GM18873 (cell line): ENCODE data around the gene ZNF117.
"Not testable (repeated sequence)": the region's sequence is repeated elsewhere in the genome, so short reads cannot be mapped to it uniquely, and the experiment has no call there.

Experiments
- ATAC-seq: cut with Tn5 transposase; IDR thresholded peaks from one replicate; pipeline ENCODE4 v1.9.1; 2021; ENCODE audit warnings: mild to moderate bottlenecking, moderate library complexity, moderate number of reproducible peaks; ENCODE audit not compliant: unreplicated experiment, low FRiP score

The ZNF117 gene

DNA sequence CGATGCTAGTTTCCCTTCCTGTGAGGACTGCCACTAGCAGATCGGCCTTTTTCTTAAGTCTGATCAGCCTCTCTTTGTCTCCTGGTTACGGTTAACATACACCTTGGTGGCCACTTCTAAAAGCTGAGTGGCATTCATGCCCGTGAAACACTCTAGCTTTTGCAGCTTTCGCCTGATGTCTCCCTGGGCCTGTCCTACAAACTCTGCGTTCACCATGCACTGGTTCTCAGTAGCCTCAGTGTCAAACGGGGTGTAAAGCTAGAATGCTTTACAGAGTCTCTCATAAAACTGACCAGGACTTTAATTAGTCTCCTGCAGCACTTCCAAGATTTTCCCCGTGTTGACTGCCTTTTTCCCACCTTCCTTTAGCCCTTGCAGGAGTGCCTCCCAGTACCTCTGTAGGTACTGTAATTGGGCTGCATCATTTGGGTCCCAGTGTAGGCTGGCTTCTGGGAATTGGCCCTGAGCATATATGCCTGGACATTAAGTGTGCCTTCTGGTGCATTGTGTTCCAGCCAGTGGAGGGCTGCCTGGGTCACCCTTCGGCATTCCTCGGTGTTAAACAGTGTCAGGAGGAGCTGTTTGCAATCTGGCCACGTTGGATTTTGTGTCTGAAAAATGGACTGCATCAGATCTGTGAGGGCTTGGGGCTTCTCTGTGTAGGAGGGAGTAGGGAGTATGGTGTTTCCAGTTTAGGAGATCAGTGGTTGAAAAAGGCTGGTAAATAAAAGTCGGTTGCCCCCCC, 6.5 kb upstream of the ZNF117 start:
- no peak for ATAC-seq

DNA sequence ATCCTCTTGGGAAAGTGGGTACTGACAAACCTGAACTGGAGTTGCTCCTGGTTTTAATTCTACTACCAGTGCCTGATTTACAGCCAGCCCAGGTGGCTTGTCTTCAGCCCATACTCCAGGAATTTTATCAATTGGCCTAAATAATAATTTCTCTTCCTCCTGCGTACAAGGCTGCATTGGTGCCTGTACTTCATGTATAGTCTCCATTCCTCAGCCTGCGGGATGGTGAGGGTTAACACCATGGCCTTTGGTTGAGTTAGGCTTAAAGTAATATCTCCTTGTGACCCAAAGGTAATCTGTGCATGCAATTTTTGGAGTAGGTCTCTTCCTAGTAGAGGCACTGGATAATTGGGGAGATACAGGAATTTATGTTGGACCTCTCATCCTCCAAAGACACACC, 5.5 kb upstream of the ZNF117 start:
- no peak for ATAC-seq

DNA sequence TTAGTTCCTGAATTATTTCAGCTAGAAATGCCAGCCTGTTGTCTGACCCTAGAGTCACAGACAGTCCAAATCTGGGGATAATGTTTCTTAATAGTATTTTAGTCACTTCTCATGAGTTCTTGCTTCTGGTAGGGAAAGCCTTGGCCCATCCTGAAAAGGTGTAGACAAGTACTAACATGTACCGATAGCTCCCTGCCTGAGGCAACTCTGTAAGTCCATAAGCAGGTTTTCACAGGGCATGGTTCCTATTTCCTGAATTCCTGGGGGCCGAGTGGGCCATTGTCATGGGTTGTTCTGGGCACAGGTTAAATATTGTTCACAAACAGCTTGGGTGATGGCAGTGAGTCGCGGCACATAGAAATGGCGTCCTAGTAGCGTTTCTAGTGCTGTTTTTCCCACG, 3.1 kb upstream of the ZNF117 start:
- ATAC-seq: no peak

DNA sequence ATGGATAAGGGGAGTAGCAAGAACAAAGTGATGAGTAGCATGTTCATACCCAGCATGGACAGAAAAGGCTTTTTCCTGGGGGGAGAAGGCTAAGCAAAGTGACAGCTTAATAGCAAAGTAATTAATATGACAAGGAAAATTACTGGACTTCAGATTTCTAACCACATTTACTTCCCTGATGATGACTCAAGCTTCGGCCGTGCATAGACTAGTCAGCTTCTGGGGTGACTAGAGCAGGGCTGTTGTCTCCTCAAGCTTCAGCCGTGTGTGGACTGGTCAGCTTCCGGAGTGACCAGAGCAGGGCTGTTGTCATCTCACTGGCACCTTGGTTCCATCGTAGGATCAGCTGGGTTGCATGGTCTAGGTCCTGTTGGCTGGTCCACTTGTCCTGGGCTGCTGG, 2.1 kb upstream of the ZNF117 start:
- ATAC-seq: no peak

DNA sequence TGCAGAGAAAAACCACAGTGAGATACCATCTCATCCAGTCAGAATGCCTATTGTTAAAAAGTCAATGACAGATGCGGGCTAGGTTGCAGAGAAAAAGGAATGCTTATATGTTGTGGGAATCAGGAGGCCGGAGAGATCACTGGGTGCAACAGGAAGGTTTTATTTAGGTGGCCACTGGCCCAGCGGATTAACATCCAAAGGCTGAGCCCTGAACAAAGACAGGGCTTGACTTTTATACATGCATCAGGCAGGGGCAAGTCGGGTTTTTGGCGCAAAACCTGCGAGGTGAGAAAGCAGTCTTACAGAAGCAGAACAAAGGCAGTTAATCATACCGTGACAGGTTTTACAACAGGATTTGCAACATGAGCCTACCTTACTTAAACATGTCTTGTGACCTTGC, 620 bp downstream of the ZNF117 start:
- no peak for ATAC-seq

DNA sequence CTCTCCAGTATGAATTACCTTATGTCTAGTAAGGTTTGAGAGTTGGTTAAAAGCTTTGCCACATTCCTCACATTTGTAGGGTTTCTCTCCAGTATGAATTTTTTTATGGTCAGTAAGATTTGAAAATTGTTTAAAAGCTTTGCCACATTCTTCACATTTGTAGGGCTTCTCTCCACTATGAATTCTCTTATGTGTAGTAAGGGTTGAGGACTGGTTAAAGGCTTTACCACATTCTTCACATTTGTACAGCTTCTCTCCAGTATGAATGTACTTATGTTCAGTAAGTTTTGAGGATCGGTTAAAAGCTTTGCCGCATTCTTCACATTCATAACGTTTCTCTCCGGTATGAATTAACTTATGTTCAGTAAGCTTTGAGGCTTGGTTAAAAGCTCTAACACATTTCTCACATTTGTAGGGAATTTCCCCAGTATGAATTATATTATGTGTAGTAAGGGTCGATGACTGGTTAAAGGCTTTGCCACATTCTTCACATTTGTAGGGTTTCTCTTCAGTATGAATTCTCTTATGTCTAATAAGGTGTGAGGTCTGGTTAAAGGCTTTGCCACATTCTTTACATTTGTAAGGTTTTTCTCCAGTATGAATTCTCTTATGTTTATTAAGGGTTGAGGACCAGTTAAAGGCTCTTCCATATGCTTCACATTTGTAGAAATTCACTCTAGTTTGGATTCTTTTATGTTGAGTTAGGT, 12.2 kb downstream of the ZNF117 start:
- ATAC-seq: no peak

DNA sequence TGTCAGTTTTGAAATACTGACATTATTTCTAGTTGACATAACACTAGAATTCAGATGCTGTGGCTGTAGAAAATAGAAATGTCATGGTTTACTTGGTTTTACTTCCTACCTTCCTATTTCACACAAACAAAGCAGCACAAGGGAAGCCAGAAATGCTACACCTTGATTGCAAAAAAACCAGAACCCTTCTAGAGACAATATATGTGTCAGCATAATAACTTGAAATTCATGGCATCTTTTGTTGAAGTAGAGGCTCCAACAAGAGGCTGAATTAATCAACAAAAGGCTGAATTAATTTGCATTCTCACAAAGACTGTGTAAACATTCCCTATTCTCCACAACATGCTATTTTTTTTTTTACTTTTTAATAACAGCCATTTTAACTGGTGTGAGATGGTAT, 25.2 kb downstream of the ZNF117 start:
- ATAC-seq: no peak

DNA sequence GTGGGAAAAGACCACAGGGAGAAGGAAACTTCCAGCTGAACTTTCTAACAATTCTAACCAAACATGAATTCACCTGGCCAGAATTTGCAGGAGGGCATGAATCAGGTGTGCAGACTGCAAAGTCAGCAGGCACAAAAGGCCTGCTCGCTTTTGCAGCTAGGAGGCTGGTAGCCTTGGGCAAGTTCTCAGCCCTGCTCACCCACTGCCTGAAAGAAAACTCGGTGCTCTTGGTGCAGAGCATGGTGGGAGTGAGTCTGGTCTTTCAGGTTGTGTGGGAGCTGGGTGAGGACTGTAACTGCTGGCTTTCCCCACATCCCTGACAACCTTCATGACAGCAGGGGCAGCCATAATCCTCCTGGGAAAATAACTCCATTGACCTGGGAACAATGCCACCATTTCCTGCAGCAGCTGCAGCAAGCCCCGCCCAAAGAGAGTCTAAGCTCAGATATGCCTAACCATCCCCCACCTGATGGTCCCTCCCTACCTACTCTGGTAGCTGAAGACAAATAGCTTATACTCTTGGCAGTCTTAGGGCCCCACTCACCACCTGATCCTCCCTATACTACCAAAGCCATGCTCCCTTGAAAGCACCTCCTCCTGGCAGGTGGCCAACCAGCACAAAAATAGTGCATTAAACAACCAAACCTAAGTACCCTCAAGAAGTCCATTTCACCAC, 31.6 kb downstream of the ZNF117 start:
- no peak for ATAC-seq

DNA sequence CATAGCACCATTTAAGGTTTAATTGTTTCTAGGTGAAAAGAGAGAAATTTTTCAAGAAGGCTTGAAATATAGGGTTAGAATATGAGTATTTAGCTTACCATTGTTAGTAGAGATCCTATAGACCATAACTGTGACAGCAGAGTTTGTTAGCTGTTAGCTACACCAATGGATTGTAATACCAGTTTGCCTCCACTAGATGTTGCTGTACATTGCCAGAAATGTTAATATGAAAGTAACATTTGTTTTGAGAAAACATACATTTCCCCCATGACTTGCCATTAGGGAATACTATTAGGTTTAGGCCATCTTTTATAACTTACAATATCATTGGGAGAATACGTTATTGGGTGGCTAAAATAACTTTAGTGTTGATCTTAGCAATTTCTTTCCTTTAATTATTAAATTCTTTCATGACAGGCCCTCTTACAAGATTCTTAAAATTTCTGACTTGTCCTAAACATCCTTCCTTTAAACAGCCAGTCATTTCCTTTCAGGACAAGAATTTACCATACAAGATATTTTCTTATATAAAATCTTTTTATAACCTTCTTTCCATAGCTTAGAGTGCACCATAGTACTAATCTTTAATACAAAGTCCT, 39.5 kb downstream of the ZNF117 start:
- no peak for ATAC-seq

DNA sequence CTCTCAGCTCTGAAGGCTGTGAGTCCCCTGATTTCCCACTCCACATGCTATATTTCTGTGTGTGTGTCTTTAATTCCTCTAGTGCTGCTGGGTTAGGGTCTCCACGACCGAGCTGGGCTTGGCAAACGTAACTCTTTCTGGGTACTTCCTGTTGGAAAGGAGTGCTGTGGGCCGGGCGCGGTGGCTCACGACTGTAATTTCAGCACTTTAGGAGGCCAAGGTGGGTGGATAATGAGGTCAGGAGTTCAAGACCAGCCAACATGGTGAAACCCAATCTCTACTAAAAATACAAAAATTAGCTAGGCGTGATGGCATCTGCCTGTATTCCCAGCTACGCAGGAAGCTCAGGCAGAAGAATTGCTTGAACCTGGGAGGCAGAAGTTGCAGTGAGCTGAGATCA, 40.2 kb downstream of the ZNF117 start:
- not testable (repeated sequence) for ATAC-seq

DNA sequence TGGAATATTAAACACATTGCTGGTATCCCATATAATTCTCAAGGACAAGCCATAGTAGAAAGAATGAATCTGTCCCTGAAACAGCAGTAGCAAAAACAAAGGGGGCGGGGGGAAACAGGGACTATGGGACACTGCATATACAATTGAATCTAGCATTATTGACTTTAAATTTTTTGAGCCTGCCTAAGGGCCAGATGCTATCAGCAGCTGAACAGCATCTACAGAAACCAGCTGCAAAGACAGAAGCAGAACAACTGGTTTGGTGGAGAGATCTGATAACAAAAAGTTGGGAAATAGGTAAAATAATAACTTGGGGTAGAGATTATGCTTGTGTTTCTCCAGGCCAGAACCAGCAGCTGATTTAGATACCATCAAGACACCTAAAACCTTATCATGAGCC, 42.1 kb downstream of the ZNF117 start:
- ATAC-seq: not testable (repeated sequence)

DNA sequence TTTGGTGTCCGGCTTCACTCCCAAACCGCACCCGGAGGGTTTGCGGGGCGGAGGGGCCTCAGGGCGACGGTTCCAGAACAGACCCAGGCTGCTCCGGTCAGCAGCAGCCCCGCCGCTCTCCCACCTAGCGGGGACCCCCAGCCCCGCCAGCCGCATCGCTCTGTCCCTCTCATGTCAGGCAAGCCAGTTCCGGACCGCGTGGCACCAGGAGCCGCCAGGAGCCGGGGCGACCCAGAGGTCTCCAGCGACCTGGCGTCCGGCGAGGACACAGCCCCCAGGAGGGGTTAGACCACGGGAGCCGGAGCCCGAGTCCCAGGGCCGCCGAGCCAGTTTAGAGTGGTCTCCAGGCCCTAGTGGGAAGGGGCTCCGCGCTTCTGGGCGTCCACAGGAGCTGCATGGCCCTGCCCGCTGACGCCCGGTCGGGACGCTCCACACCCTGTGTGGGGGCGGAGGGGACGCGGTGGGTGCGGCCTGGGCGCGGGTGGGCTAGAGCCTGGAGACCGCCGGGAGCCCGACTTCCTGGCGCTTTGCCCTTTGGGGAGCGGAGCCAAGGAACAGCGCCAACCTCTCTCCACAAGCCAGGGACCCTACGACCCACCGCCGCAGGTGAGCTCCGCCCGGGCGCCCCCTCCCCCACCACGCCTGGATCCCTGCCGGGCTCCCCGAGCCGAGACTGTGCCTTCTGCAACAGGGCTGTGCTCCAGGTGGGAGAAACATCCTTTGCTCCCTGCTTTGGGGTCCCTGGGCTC, 43.4 kb downstream of the ZNF117 start:
- no peak for ATAC-seq

DNA sequence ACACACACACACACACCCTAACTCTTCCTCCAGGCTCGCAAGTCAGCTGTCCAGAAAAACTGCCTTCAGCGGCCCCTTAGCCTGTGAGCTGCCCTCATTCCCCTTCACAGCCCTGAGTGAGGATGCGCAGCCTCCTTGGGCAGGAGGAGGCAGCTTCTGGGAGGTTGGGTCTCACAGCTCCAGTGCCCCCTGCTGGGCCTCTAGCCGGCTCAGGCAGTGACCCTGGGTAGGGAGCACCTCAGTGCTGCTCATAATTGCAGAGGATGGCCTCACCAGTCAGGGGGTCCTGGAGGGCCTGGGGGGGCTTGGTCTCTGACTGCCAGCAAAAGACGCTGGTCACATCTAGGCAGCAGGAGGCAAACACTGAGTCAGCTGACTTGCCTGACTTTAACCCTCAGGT, 44.1 kb downstream of the ZNF117 start:
- ATAC-seq: no peak

DNA sequence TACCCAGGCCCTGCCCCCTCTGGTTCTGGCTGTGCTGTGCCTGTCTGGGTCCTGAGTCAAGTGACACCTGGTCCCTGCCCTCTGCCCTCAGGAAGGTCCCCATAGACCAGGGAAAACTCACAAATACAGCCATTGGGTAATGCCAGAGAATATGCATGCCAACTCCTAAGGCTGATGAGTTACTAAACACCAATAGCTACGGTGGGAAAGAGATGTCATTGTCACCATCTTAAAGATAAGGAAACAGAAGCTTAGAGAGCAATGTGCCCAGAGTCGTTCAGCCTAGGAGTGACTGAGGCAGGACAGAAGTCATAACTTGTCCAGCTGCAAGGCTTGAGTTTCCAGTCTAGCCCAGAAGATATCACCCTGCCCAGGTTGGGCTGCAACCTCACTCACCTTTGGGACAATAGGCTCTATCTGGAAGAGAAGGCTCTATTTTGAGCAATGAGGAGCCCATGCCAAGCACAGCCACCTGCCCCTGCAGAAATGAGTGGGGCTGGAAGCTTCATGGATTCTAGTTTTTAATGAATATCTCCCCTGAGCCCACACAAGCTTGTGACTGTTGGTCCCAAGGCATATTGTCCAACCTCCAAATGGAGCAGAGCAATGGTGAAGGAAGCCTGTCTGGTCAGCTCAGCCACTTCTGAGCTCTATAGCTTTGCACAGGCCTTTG, 45.2 kb downstream of the ZNF117 start:
- no peak for ATAC-seq

DNA sequence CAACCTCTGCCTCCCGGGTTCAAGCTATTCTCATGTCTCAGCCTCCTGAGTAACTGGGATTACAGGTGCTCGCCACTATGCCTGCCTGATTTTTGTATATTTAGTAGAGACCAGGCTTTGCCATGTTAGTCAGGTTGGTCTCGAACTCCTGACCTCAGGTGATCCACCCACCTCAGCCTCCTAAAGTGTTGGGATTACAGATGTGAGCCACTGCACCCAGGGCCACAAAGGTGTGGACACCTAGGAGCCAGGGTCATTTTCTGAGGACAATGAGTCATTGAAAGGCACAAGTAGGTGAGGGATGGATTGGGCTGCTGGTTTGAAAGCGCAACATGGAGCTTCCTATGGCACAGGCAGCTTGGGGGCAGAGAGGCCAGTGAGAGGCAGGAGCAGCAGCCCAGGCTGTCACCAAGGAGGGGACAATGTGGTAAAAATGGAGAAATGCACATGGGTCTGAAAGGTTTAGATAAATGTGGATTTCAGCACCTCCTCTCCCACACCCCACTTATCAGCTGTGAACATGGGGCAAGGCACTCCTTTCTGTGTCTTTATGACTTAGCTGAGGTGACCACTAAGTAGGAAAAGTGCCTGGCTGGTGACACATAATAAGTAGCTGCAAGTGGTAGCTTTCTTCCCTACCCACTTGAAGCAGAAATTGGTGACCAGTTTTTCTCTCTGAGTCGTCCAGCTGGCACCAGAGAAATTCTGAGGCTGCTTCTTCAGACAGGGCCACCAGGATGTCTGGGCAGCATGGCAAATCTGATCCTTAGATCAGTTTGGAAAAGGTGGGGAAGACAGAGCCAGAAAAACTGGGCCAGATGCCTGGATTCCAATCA, 46.0 kb downstream of the ZNF117 start:
- ATAC-seq: not testable (repeated sequence)

DNA sequence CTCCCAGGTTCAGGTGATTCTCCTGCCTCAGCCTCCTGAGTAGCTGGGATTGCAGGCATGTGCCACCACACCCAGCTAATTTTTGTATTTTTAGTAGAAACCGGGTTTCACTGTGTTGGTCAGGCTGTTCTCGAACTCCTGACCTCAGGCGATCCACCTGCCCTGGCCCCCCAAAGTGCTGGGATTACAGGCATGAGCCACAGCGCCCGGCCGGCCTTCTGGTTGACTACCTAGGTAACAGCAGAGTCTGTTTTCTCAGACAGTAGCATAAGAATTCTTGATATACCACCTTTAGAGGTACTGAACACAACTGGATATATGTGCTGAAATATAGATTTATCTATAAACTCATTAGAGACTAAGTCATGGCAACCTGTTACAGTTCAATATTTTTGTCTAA, 50.8 kb downstream of the ZNF117 start:
- not testable (repeated sequence) for ATAC-seq

DNA sequence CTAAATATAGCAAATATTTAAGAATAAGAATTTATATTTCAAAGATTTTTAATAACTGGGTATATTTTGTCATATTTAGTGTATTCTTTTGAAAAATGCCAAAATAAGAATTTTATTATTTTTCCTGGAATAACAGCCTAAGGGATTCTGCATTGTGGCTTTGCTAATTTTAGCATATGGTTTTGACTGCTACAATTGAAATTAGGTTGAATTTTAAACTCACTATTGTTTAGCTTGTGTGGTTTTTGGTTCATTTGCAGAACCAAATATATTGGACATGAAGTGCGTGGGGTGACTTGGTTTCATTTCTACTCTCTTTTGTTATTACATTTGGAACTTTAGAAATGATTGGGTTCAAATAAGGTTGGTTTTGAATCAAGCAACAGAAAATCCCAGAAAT, 52.3 kb downstream of the ZNF117 start:
- no peak for ATAC-seq

DNA sequence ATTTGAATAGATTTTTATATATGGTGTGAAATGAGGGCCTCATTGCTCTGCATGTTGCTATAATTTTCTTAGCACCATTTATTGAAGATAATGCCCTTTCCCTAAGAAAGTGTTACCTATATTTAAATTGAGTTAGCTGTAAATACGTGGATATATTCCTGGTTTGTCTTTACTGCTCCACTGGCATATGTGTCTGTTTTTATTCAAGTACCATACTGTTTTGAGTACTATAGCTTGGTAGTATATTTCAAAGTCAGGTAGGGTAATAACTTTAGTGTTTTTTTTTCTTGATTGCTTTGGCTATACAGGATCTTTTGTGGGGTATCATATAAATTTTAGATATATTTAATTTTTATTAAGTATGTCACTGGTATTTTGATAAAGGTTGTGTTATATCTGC, 56.4 kb downstream of the ZNF117 start:
- ATAC-seq: no peak
